Fibroblast of peridontal ligament (primary cell): ENCODE data around the gene PLB1.

ENCODE experiments used
- DNase-seq: peaks from one replicate; pipeline ENCODE4 v3.0.0-alpha.2; 2010; ENCODE audit errors: extremely low read depth

Gene PLB1

DNA sequence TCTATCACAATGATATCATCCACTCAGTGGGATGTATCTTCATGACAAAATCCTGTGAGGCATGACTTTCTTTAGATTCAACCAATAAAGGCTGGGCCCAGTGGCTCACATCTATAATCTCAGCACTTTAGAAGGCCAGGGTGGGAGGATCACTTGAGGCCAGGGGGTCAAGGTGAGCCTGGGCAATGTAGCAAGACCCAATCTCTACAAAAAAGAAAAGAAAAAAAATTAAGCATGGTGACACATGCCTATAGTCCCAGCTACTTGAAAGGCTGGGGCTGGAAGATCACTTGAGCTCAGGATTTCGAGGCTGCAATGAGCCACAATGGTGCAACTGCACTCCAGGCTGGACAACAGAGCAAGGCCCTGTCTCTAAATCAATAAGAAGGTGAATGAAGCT, 68.0 kb downstream of the PLB1 start:
- no peak for DNase-seq

- no peak for DNase-seq
Observed at GRCh38 chr2:28564346-28564745, 68.5 kb downstream of the PLB1 start.

- no peak for DNase-seq
Observed at GRCh38 chr2:28565033-28565432, 69.2 kb downstream of the PLB1 start.

GRCh38 chr2:28565720-28566295, 69.9 kb downstream of the PLB1 start:
- DNase-seq = no peak

- DNase-seq = peak; percentile 76
Observed at GRCh38 chr2:28566521-28567041, 70.7 kb downstream of the PLB1 start.

- DNase-seq = no peak
Observed at GRCh38 chr2:28567061-28567471, 71.2 kb downstream of the PLB1 start.

DNA sequence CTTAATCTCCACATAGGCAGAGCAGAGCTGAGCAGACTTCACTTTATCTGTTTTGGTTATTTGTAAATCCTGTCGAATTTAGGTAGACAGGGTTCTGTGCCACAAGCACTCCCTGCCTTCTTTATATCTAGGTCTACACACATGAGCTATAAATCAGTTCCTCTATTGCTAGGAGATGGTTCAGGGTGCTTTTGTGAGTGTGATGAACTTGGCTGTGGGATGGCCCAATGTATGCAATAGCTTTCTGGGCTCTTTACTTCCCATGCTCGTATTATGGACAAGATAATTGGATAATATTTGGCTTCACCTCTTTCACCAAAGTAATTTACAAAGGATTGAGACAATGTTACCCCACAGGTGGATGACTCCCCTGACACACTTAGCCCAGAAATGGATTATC, 72.2 kb downstream of the PLB1 start:
- DNase-seq = no peak

- DNase-seq = no peak
Observed at GRCh38 chr2:28568533-28568932, 72.7 kb downstream of the PLB1 start.

GRCh38 chr2:28570431-28570830, 74.6 kb downstream of the PLB1 start:
- no peak for DNase-seq

- no peak for DNase-seq
Observed at GRCh38 chr2:28576714-28577113, 80.9 kb downstream of the PLB1 start.

DNA sequence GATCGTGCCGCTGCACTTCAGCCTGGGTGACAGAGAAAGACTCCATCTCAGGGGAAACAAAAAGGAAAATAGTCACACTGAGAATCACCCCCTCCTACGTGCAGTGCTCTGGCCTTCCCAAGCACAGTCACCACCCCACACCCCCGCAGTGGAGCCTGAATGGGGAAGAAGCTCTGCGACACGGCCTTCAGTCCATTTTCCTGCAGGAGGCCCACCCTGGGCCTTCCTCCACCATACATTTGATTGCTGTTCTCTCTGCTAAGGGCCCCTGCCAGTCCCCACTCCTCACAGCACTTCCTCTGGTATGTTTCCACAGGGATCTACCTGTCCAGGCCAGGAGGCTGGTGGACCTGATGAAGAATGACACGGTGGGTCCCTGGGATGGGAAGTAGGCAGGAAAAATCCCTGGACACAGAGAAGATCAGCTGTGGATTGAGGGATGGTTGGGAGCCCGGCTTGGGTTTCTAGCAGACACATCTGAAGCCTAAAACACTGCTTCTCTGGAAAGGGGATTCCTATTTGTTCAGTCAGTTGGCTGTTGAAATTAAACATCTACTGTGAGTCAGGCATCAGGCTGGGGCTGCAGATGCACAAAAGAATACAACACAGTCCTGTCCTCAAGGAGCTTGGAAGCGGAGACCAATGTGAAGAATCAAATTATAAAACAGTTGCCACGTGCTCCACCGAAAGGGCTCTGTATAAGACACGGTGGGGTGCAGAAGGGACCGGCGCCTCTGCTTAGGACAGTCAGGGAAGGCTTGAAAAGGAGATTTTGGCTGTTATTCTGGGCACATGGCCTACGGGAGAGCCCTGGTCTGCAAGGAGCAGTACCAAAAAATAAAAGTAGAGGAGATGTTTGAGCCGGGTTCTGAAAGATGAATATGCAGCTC, 82.2 kb downstream of the PLB1 start:
- DNase-seq = no peak

DNA sequence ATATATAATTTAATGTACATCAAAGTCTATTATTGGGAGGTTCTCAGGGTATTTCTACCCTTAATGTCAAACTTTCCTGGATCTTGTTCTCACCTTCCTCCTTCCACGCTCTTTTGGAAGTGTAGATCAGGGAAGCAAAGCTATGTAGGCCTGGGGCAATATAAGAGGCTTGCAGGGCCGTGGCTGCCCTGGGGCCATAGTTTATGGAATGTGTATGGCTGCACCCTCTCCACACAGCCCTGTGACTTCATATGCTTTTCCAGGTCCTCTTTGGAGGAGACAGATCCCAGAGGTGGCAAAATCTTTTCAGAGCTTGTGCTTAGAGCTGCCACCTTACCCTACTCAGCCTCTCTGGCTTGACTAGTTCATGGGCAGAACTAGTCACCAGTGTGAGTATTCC, 82.9 kb downstream of the PLB1 start:
- no peak for DNase-seq

DNA sequence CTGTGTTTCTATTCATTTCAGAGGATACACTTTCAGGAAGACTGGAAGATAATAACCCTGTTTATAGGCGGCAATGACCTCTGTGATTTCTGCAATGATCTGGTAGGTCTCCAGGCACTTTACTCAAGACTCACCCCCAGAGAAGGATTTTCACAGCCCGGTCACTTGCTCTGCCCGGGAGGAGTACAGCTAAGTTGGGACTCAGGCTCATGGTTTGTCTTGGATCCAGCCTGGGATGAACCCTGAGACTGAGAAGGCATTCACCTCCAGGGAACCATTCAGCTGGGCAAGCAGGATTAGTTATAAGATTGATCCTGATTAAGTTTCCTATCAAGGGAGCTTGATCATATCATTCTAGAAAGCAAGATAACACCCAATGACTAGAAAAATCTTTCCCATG, 83.7 kb downstream of the PLB1 start:
- DNase-seq = no peak

- no peak for DNase-seq
Observed at GRCh38 chr2:28580078-28580477, 84.2 kb downstream of the PLB1 start.

- no peak for DNase-seq
Observed at GRCh38 chr2:28581312-28581711, 85.5 kb downstream of the PLB1 start.

DNA sequence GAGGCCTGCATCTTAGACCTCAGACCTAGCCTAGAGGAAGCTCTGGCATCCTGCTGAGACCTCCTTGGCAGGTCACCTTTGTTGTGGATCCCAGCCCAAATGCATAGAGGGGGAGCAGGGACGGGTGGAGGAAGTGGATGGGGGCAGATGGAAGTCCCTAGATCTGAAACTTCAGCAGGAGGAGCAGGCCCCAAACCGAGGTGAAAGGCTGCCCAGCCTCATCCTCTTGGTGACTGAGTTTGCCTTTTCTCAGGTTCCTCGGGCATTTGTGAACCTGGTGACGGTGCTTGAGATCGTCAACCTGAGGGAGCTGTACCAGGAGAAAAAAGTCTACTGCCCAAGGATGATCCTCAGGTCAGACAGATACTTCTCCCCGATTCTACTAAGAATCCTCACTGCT, 86.3 kb downstream of the PLB1 start:
- DNase-seq = no peak

- no peak for DNase-seq
Observed at GRCh38 chr2:28582595-28582994, 86.7 kb downstream of the PLB1 start.

DNA sequence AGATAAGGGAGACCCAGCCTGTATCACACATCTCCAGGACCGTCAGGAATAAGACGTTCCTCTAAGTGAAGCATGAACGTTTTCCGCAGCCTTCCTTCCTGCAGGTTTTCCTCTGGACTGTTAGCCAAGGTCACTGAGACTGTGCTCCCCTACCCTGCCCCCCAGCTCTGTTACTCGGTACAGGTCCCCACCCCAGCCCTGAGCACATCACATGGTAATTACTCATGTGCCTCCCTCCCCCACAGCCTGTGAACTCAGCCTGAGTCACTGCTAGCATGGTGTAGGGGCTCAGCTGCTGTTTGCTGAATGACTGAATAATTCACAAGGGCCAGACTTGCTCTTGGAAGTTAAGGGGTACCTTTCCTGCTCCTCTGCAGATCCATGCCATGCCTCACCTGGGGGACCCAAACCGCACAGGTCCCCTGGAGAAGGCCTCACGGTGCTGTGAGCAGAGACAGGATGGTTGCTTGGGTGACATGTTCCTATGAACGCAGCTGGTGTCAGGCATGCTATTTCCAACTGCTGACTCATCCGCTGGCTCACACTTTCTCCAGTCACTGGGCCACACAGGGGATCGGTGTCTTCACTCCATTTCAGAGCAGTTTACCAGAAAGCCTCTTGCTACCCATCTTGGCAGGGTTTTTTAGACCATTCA, 88.2 kb downstream of the PLB1 start:
- DNase-seq = peak; percentile 93

GRCh38 chr2:28586867-28587266, 91.0 kb downstream of the PLB1 start:
- no peak for DNase-seq

GRCh38 chr2:28587526-28588291, 91.8 kb downstream of the PLB1 start:
- no peak for DNase-seq

- DNase-seq = no peak
Observed at GRCh38 chr2:28588292-28588670, 92.4 kb downstream of the PLB1 start.
